T47D (cell line): ENCODE data around the gene EIF4E1B.

Experiments
- DNase-seq, 2 experiments: peaks; one replicate each; pipeline versions ENCODE4 v3.0.0 to v3.0.0-alpha.2; 2011 to 2012; ENCODE audit warnings: low read depth in 1 of 2, low spot score in 1 of 2
- JUND ChIP-seq: IDR thresholded peaks from 2 replicates; pipeline ENCODE4 v1.6.1; 2012; ENCODE audit warnings: low read depth
- in situ Hi-C: cut with HindIII; loops from 2 replicates; pipeline ENCODE4 v1.10.0; 2016; ENCODE audit warnings: low sequenced_read_pairs, low pct_unique_long_range_greater_than_20kb

The EIF4E1B gene

GRCh38 chr5:176660530-176660859, 30.0 kb downstream of the EIF4E1B start:
- TF ChIP-seq JUND: no peak
- in situ Hi-C loops: no loop called here
- no peak for DNase-seq

GRCh38 chr5:176660860-176661641, 30.6 kb downstream of the EIF4E1B start:
- in situ Hi-C loops: no loop called here
- DNase-seq: peak; percentile 76 to 94
- TF ChIP-seq JUND: no peak

GRCh38 chr5:176661676-176662075, 31.2 kb downstream of the EIF4E1B start:
- DNase-seq: no peak
- TF ChIP-seq JUND: no peak
- in situ Hi-C loops: no loop called here

GRCh38 chr5:176662371-176663333, 32.2 kb downstream of the EIF4E1B start:
- in situ Hi-C loops: no loop called here
- no peak for TF ChIP-seq JUND
- no peak for DNase-seq

- TF ChIP-seq JUND: no peak
- no peak for DNase-seq
- in situ Hi-C loops: no loop called here
These were observed 33.1 kb downstream of the EIF4E1B start for GRCh38 chr5:176663566-176663965.

- in situ Hi-C loops: no loop called here
- no peak for DNase-seq
- no peak for TF ChIP-seq JUND
These were observed 34.0 kb downstream of the EIF4E1B start for GRCh38 chr5:176664479-176664878.

- no peak for DNase-seq
- TF ChIP-seq JUND: no peak
- in situ Hi-C loops: no loop called here
These were observed 34.4 kb downstream of the EIF4E1B start for GRCh38 chr5:176664886-176665285.

GRCh38 chr5:176665517-176665916, 35.0 kb downstream of the EIF4E1B start:
- TF ChIP-seq JUND: no peak
- DNase-seq: no peak
- in situ Hi-C loops: no loop called here

- DNase-seq: no peak
- no peak for TF ChIP-seq JUND
- in situ Hi-C loops: no loop called here
These were observed 37.2 kb downstream of the EIF4E1B start for GRCh38 chr5:176667637-176668036.

GRCh38 chr5:176670449-176670848, 40.0 kb downstream of the EIF4E1B start:
- TF ChIP-seq JUND: no peak
- in situ Hi-C loops: no loop called here
- DNase-seq: no peak

- in situ Hi-C loops: no loop called here
- no peak for TF ChIP-seq JUND
- no peak for DNase-seq
These were observed 40.9 kb downstream of the EIF4E1B start for GRCh38 chr5:176671399-176671798.

GRCh38 chr5:176671890-176672747, 41.6 kb downstream of the EIF4E1B start:
- in situ Hi-C loops: no loop called here
- no peak for DNase-seq

More at GRCh38 chr5:176671890-176672747, 41.6 kb downstream of the EIF4E1B start:
- no peak for TF ChIP-seq JUND
